Muscle of leg (tissue), 11 donors: ENCODE results near the gene PLSCR4. TPM values are rescaled to one million over a fixed set of nuclear protein-coding genes. Genes with fewer than 3 reads are reported as not detected.
"Not testable (repeated sequence)": the region's sequence is repeated elsewhere in the genome, so short reads cannot be mapped to it uniquely, and the experiment has no call there.

Experiments
- DNase-seq: peaks from one replicate; pipeline ENCODE4 v3.0.0; 2013
- H3K27ac ChIP-seq: one replicate; pipeline ENCODE4 v1.5.1; 2013; ENCODE audit warnings: mild to moderate bottlenecking, low read length, control low read depth
- H3K27me3 ChIP-seq: one replicate; pipeline ENCODE4 v1.6.1; 2013; ENCODE audit warnings: low read length; ENCODE audit not compliant: control insufficient read depth, insufficient read depth
- H3K36me3 ChIP-seq: one replicate; pipeline ENCODE4 v1.6.1; 2013; ENCODE audit warnings: low read length; ENCODE audit not compliant: control insufficient read depth, insufficient read depth
- H3K4me1 ChIP-seq: one replicate; pipeline ENCODE4 v1.6.1; 2013; ENCODE audit warnings: low read length; ENCODE audit not compliant: control insufficient read depth, insufficient read depth
- H3K4me3 ChIP-seq: one replicate; pipeline ENCODE4 v1.5.1; 2013; ENCODE audit warnings: low read length, control low read depth
- H3K9me3 ChIP-seq: replicated peaks from 2 replicates; pipeline ENCODE4 v1.6.1; 2013; ENCODE audit warnings: low read depth, low read length; ENCODE audit not compliant: control insufficient read depth
- WGBS: methylation state at CpG from one replicate; pipeline ENCODE4 v1.1.5; 2013; ENCODE audit warnings: missing lambda C conversion rate; ENCODE audit not compliant: insufficient coverage; 5-methylcytosine and 5-hydroxymethylcytosine counted together
- polyA plus RNA-seq, 8 donors: library from polyadenylated mRNA; unstranded; fragments of 120-200 nt; gene quantifications; one replicate each; pipeline versions ENCODE4 v1.2.1 to v1.2.3, GENCODE V29; 2013; ENCODE audit warnings: inconsistent platforms in 1 of 8, low replicate concordance in 1 of 8; ENCODE audit not compliant: insufficient read length in 8 of 8, insufficient read depth in 1 of 8
- total RNA-seq: library from RNA; stranded (reverse); fragments of 120-200 nt; gene quantifications from one replicate; pipeline ENCODE4 v1.2.4, GENCODE V29; 2013

Gene PLSCR4
- total and polyA plus RNA-seq, 9 donors: 10.9 to 26.2 (median 15.3) TPM

DNA sequence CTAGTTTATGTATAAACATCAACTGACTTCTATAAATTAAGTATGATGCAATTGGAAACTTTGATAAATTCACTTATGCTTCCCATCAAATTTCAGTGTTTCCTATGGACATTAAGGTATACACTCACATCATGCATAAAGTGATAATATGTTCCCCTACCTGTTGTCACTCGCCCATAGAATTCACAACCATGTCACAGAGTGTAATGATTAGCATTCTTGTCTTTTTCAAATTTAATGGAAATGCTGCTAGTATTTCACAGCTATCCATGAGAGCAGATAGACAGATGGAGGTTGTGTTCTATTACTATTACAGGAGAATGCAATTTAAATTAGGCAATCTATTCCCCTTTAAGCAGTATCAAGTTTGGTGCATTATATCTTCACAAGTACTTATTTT is 984 bp downstream of the PLSCR4 start:
- Histone ChIP-seq H3K27me3 (peaks cover 2% of the 10 kb centered on the region), H3K9me3 (peaks cover 3% of the 10 kb centered on the region), H3K4me3 (peak overlapping the region; percentile 68), H3K4me1 (peaks cover 2% of the 10 kb centered on the region), H3K27ac (peak overlapping the region; percentile 88), H3K36me3 (no peaks in the 10 kb centered on the region)
- no CpG with 5 or more reads among the region's 1 CpG for WGBS
- DNase-seq: peak; percentile 17

- Histone ChIP-seq H3K27ac (no peak overlapping the region), H3K4me3 (no peak overlapping the region), H3K36me3 (no peaks in the 10 kb centered on the region), H3K27me3 (peaks cover 2% of the 10 kb centered on the region), H3K4me1 (peaks cover 2% of the 10 kb centered on the region), H3K9me3 (no peaks in the 10 kb centered on the region)
- no peak for DNase-seq
- no CpG with 5 or more reads among the region's 1 CpG for WGBS
These were observed 3.0 kb downstream of the PLSCR4 start for GRCh38 chr3:146247911-146248310.

GRCh38 chr3:146246526-146246925 is 4.4 kb downstream of the PLSCR4 start:
- H3K4me1 ChIP-seq: no peaks in the 10 kb centered on the region
- no peak for DNase-seq
- no peaks in the 10 kb centered on the region for H3K36me3 ChIP-seq
- H3K27me3 ChIP-seq: peaks cover 2% of the 10 kb centered on the region
- WGBS: no CpG with 5 or more reads among the region's 2 CpGs
- no peak overlapping the region for H3K4me3 ChIP-seq
- H3K27ac ChIP-seq: no peak overlapping the region
- H3K9me3 ChIP-seq: no peaks in the 10 kb centered on the region

DNA sequence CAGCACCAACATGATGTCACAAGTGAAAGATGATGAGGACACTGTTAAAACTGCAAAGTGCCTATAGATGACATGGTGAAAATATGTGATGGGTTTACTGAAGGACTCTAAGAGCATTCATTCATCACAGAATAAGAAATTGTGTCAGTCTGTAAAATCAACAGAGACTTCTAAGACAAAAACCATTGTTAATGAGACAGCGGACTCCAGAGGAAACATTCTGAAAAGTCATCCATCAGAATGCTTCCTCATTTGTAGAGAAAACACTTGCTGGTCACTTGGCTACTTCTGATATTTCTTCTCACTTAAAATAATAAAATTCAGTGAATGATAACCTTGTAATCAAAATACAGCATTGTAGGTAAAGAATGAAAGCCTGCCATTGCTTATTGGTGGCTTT is 7.3 kb downstream of the PLSCR4 start:
- no peak overlapping the region for H3K27ac ChIP-seq
- DNase-seq: no peak
- H3K36me3 ChIP-seq: no peaks in the 10 kb centered on the region
- peaks cover 3% of the 10 kb centered on the region for H3K9me3 ChIP-seq
- H3K4me3 ChIP-seq: no peak overlapping the region
- H3K4me1 ChIP-seq: no peaks in the 10 kb centered on the region
- no CpG with 5 or more reads among the region's 1 CpG for WGBS
- H3K27me3 ChIP-seq: no peaks in the 10 kb centered on the region

DNA sequence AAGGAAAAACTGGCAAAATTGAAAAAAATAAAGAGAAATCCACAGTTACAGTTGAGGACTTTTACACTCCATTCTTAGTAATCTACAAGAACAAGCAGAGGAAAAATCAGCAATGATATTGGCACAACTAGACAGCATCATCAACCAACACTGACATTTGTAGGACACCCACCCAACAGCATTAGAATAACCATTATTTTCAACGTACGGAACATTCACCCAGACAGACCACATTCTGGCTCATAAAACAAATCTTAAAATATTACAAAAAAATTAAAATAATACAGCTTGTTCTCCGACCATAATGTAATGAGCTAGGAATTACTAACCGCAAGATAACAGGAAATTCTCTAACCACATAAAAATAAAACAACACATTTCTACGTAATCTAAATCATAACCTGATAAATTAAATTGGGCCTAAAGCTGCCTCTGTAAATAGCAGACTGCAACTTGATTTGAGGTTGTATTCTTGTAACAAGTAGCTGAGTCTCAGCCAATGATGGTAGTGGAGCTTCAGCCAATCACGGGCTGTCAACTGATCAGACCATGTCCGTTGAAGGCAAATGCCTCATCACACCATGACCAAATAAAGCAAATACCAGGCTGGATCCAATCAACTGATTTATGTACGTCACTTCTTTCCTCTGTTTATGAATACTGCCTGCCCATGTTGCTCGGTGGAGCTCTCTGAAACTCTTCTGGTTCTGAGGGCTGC is 9.2 kb downstream of the PLSCR4 start:
- H3K36me3 ChIP-seq: no peaks in the 10 kb centered on the region
- peaks cover 3% of the 10 kb centered on the region for H3K9me3 ChIP-seq
- no peak overlapping the region for H3K4me3 ChIP-seq
- H3K4me1 ChIP-seq: no peaks in the 10 kb centered on the region
- H3K27me3 ChIP-seq: no peaks in the 10 kb centered on the region
- no peak for DNase-seq
- H3K27ac ChIP-seq: no peak overlapping the region
- WGBS: 73% methylated on average over 3 of the region's 9 CpGs

DNA sequence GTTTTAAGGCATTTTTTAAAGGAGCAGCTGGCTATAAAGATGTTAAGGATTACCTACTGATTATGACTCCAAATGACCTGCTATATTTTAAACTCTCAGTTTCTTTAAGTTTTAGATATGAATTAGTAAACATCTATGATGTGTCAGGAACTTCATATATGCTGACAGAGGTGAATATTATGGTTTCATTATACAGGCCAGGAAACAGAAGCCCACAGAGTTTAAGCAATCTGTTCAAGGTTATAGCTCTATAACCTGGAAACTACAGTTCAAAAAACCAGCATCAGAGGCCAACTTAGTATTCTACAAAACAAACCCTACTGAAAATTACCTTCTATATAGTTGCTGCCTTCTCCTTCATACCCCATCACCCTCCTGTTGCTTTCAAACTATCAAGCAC is 17.4 kb downstream of the PLSCR4 start:
- H3K4me3 ChIP-seq: no peak overlapping the region
- no peaks in the 10 kb centered on the region for H3K27me3 ChIP-seq
- no peaks in the 10 kb centered on the region for H3K4me1 ChIP-seq
- H3K9me3 ChIP-seq: peaks cover 16% of the 10 kb centered on the region
- no peak for DNase-seq
- no peak overlapping the region for H3K27ac ChIP-seq
- no peaks in the 10 kb centered on the region for H3K36me3 ChIP-seq

GRCh38 chr3:146227486-146227885 is 23.4 kb downstream of the PLSCR4 start:
- Histone ChIP-seq H3K9me3 (no peaks in the 10 kb centered on the region), H3K4me3 (no peak overlapping the region), H3K27ac (no peak overlapping the region), H3K4me1 (no peaks in the 10 kb centered on the region), H3K36me3 (no peaks in the 10 kb centered on the region), H3K27me3 (no peaks in the 10 kb centered on the region)
- DNase-seq: peak; percentile 13
- whole genome bisulfite sequencing: no CpG with 5 or more reads among the region's 1 CpG

GRCh38 chr3:146226881-146227280 is 24.0 kb downstream of the PLSCR4 start:
- no CpG with 5 or more reads among the region's 2 CpGs for WGBS
- no peak overlapping the region for H3K27ac ChIP-seq
- H3K4me3 ChIP-seq: no peak overlapping the region
- H3K36me3 ChIP-seq: no peaks in the 10 kb centered on the region
- H3K27me3 ChIP-seq: no peaks in the 10 kb centered on the region
- H3K4me1 ChIP-seq: no peaks in the 10 kb centered on the region
- peak; percentile 26 for DNase-seq
- H3K9me3 ChIP-seq: no peaks in the 10 kb centered on the region

DNA sequence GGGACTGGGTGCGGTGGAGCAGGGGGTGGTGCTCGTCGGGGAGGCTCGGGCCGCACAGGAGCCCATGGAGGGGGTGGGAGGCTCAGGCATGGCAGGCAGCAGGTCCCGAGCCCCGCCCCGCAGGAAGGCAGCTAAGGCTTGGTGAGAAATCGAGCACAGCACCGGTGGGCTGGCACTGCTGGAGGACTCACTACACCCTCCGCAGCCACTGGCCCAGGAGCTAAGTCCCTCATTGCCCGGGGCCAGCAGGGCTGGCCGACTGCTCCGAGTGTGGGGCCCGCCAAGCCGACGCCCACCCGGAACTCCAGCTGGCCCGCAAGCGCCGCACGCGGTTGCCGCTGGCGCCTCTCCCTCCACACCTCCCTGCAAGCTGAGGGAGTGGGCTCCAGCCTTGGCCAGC is 25.4 kb downstream of the PLSCR4 start:
- H3K36me3 ChIP-seq, H3K4me1 ChIP-seq, DNase-seq, H3K27ac ChIP-seq, H3K27me3 ChIP-seq, H3K4me3 ChIP-seq, H3K9me3 ChIP-seq: not testable (repeated sequence)
- WGBS: 95% methylated on average over 12 of the region's 25 CpGs

DNA sequence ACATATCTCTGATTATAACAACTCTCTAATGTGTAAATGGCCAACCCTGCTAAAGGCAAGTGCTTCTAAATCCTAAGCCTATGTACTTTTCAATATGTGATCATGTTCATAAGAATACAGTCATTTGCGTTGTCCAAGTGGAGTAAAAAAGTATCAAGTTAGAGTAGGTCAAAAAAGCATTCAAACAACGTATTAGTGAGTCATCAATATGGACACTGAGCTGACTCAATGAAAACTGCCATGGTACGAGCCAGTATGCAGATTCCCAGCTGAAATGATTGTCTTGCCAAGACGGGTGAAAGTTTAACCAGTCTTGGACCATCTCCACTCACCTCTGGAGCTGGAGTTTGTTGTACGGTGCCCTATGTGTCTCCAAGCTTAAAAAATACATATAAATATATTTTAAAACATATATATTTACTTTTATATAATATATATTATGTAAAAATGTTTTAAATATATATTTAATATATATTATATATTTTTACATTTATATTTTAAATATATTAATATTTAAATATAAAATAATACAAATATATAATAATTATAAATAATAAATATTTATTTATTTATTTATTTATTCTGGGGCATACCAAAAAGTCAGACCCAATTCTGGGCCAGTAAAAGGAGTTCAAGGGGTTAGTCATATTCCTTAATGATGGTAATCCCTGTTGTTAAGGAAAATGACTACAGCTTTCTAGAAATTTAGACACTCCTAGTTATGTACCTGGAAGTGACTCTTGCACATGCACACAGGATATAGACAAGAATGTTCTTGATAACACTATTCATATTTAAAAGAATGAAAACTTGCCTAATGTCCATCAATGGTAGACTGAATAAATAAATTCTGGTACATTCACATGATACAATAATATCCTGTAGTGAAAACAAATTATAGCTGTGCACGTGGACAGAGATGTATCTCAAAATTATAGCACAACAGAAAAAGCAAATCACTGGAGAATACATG is 27.2 kb downstream of the PLSCR4 start:
- H3K4me1 ChIP-seq: no peaks in the 10 kb centered on the region
- H3K36me3 ChIP-seq: no peaks in the 10 kb centered on the region
- no peak for DNase-seq
- 100% methylated on average over 1 of the region's 6 CpGs for WGBS
- no peak overlapping the region for H3K27ac ChIP-seq
- no peaks in the 10 kb centered on the region for H3K9me3 ChIP-seq
- no peak overlapping the region for H3K4me3 ChIP-seq
- no peaks in the 10 kb centered on the region for H3K27me3 ChIP-seq
